Transverse colon (tissue), 4 donors: ENCODE measurements around the gene PAGR1. TPM values are rescaled to one million over a fixed set of nuclear protein-coding genes. Genes with fewer than 3 reads are reported as not detected.

Source experiments
- DNase-seq: peaks from one replicate; pipeline ENCODE4 v3.0.0-alpha.2; 2019
- H3K27ac ChIP-seq, 4 donors: fragments of 200-600 bp; sonication (generic); 2 replicates each; pipeline ENCODE4 v1.5.1; 2016 to 2018; ENCODE audit warnings: inconsistent platforms in 4 of 4
- H3K27me3 ChIP-seq: fragments of 200-600 bp; sonication (generic); 2 replicates; pipeline ENCODE4 v1.5.1; 2017; ENCODE audit warnings: inconsistent platforms
- H3K36me3 ChIP-seq, 4 donors: fragments of 200-600 bp; sonication (generic); 2 replicates each; pipeline ENCODE4 v1.5.1; 2017 to 2019; ENCODE audit warnings: inconsistent platforms in 4 of 4
- H3K4me1 ChIP-seq, 4 donors: fragments of 200-600 bp; sonication (generic); 2 replicates each; pipeline ENCODE4 v1.5.1; 2017 to 2020; ENCODE audit warnings: inconsistent platforms in 4 of 4
- H3K4me3 ChIP-seq, 4 donors: fragments of 200-600 bp; sonication (generic); 1 replicate in 1 of 4; 2 replicates in 3 of 4; pipeline versions ENCODE4 v1.5.1 to v1.6.1; 2017 to 2019; ENCODE audit warnings: inconsistent platforms in 4 of 4
- H3K9me3 ChIP-seq, 2 donors: fragments of 200-600 bp; sonication (generic); 2 replicates each; pipeline ENCODE4 v1.5.1; 2017 to 2019; ENCODE audit warnings: inconsistent platforms in 2 of 2
- EP300 ChIP-seq: sonication (generic); formaldehyde crosslinking; IDR thresholded peaks from one replicate; pipeline ENCODE4 v1.6.1; 2017; ENCODE audit warnings: antibody characterized with exemption, low read depth
- POLR2A ChIP-seq: fragments of 450-650 bp; IDR thresholded peaks from one replicate; pipeline ENCODE4 v1.6.1; 2016; ENCODE audit warnings: antibody characterized with exemption, mild to moderate bottlenecking, moderate library complexity
- POLR2AphosphoS5 ChIP-seq, 3 donors: sonication (generic); formaldehyde crosslinking; IDR thresholded peaks; one replicate each; pipeline ENCODE4 v1.6.1; 2016; ENCODE audit warnings: antibody characterized with exemption in 3 of 3
- WGBS, 2 donors: methylation state at CpG; one replicate each; pipeline ENCODE4 v1.1.5; 2018; ENCODE audit warnings: low coverage in 1 of 2; 5-methylcytosine and 5-hydroxymethylcytosine counted together
- in situ Hi-C, 4 donors: fragments of 200-750 bp; cut with MboI; loops; one replicate each; pipeline versions ENCODE4 v1.15.0 to v1.15.1; 2017; ENCODE audit warnings: low sequenced_read_pairs in 3 of 4, low pct_ligation_motif_present in 1 of 4, low pct_unique_long_range_greater_than_20kb in 1 of 4
- intact Hi-C: fragments of 100-400 bp; cut with DNase I; formaldehyde crosslinking; loops from one replicate; pipeline ENCODE4 v1.15.1; 2023; ENCODE audit warnings: low total_unique reads
- total RNA-seq, 4 donors: library from RNA; depleted of rRNA; stranded (reverse); fragments of >200 nt; gene quantifications; one replicate each; pipeline ENCODE4 v1.1.0, GENCODE V29; 2016
- TF ChIP-seq, protein P1 (sequence below), 5 experiments: fragments of 200-600 bp in 3 of 5; fragments of 450-650 bp in 2 of 5; sonication (generic) in 3 of 5; IDR thresholded peaks; 1 replicate in 2 of 5; 2 replicates in 3 of 5; pipeline ENCODE4 v1.5.1; 2016 to 2017; ENCODE audit warnings: antibody characterized with exemption in 5 of 5, inconsistent platforms in 3 of 5, mild to moderate bottlenecking in 2 of 5, moderate library complexity in 1 of 5

Gene PAGR1
- total RNA-seq, 4 donors from 2014 or later, result 28.8 to 47.5 (median 32.3) TPM

DNA sequence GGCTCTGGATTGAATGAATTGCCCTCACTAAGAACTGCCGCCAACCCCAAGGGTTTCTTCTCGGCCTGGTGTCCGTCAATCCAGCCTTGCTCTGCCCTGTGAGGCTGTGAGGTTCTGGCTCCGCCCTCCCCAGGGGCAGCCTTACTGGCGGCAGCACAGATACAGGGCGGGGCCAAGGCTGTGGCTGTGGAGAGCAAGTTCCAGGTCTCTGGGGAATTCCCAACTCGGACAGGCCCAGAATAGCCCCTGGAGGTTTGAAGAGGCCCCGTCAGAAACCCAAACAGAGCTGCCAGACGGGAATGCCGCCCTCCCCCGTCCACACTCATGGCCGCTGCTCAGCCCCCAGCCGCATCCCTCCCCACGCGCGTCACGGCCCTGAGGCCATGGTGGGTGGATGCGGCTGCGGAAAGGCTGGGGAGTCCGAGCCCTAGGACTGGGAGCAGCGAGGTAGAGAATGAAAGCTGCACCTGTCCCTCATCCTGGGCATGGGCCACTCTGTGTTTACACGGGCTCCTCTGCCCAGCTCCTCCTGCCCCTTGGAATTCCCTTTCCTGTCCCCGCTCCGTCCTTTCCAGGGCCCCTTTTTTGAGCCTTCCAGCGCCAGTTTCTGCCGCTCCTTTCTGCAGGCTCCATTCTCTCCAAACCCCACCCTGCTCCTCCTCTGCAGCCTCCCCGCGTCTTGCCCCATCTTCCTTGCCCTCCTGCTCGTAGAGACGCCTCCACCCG is 4.6 kb upstream of the PAGR1 start:
- in situ Hi-C loops, result no loop called here
- no peaks in the 10 kb centered on the region for H3K36me3 ChIP-seq
- H3K27me3 ChIP-seq, result no peaks in the 10 kb centered on the region
- H3K4me1 ChIP-seq, result peaks cover 47 to 82% (median 67%) of the 10 kb centered on the region in 4 donors
- intact Hi-C loops, result no loop called here
- peak overlapping the region; percentile 93 to 98 (median 96) for H3K27ac ChIP-seq
- no peaks in the 10 kb centered on the region for H3K9me3 ChIP-seq
- TF ChIP-seq POLR2A, result peak; percentile 63
- TF ChIP-seq POLR2AphosphoS5 (IDR thresholded peaks at IDR 0.05), result peak; percentile 50 to 73 (median 60)
- no peak for TF ChIP-seq EP300
- peak overlapping the region; percentile 28 to 58 (median 42) for H3K4me3 ChIP-seq
- DNase-seq, result peak; percentile 96
- 1 to 6% methylated on average over 6 to 30 of the region's 31 CpGs for WGBS, 2 donors

DNA sequence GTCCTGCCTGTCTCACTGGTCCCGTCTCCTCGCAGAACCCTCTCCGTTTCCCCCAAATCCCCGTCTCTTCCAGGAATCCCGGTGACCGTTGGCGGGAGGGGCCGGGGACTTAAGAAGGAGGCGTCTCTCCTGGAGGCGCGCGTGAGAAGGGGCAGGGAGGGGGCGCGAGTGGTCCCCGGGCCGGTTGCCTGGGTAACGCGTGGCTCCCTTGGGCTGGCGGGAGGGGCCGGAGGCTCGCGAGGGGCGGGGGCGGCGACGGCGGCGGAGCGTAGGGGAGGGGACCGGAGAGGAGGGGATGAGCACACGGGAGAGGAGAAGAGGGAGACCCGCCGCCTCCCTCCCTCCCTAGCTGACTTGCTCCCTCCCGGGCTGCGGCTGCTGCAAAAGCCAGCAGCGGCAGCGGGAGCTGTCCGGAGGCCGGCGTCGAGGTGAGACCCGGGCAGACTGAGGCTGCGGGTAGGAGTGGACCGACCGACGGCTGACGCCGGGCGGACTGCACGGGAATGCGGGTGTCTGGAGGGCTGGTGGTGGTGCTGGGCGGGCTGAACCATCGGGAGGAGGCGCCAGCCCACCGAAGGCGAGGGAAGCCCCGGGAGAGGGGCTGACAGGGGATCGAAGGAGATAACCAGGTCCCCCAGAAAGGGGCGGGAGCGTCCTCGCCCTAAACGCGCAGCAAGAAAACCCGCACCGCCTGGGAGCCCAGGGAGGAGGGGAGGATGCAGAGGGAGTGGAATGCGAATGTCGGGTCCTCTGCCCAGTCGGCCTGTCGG is 3.9 kb upstream of the PAGR1 start, which contains the start of gene PRRT2:
PRRT2 (plus strand) TSS at position 298 of the 770 bp plus-strand sequence. CDS start 862 bp downstream, outside the sequence.
- 1 to 3% methylated on average over 14 to 59 of the region's 69 CpGs for WGBS, 2 donors
- Histone ChIP-seq H3K9me3 (no peaks in the 10 kb centered on the region), H3K4me3 (peak within 1 kb of the TSS; percentile 28 to 58 (median 42)), H3K4me1 (peaks cover 47 to 86% (median 71%) of the 10 kb centered on the region in 4 donors), H3K36me3 (no peaks in the 10 kb centered on the region), H3K27me3 (no peaks in the 10 kb centered on the region), H3K27ac (peak within 1 kb of the TSS; percentile 93 to 98 (median 96))
- in situ Hi-C loops, result no loop called here
- peak; percentile 64 for DNase-seq
- intact Hi-C loops, result no loop called here
- TF ChIP-seq, protein P1, sequence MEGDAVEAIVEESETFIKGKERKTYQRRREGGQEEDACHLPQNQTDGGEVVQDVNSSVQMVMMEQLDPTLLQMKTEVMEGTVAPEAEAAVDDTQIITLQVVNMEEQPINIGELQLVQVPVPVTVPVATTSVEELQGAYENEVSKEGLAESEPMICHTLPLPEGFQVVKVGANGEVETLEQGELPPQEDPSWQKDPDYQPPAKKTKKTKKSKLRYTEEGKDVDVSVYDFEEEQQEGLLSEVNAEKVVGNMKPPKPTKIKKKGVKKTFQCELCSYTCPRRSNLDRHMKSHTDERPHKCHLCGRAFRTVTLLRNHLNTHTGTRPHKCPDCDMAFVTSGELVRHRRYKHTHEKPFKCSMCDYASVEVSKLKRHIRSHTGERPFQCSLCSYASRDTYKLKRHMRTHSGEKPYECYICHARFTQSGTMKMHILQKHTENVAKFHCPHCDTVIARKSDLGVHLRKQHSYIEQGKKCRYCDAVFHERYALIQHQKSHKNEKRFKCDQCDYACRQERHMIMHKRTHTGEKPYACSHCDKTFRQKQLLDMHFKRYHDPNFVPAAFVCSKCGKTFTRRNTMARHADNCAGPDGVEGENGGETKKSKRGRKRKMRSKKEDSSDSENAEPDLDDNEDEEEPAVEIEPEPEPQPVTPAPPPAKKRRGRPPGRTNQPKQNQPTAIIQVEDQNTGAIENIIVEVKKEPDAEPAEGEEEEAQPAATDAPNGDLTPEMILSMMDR (IDR thresholded peaks at IDR 0.05), result no peak
- peak in 1 of 3 donors; percentile 19 for TF ChIP-seq POLR2AphosphoS5 (IDR thresholded peaks at IDR 0.05)

DNA sequence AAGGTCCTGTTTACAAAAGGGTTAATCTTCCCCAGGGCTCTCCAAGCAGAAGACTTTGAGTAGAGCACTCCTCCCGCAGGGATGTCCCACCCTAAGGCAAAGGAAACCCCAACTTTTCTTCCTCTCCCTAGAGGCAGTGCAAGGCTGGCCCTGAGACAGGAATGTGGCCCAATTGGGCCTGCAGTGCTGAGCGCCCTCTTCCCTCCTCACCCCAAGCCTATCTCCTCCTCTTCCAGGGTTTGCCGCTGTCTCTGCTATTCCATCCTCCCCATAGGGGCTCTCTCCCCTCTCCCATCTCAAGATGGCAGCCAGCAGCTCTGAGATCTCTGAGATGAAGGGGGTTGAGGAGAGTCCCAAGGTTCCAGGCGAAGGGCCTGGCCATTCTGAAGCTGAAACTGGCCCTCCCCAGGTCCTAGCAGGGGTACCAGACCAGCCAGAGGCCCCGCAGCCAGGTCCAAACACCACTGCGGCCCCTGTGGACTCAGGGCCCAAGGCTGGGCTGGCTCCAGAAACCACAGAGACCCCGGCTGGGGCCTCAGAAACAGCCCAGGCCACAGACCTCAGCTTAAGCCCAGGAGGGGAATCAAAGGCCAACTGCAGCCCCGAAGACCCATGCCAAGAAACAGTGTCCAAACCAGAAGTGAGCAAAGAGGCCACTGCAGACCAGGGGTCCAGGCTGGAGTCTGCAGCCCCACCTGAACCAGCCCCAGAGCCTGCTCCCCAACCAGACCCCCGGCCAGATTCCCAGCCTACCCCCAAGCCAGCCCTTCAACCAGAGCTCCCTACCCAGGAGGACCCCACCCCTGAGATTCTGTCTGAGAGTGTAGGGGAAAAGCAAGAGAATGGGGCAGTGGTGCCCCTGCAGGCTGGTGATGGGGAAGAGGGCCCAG is 3.0 kb upstream of the PAGR1 start:
- in situ Hi-C loops, result no loop called here
- peak overlapping the region; percentile 93 to 98 (median 96) for H3K27ac ChIP-seq
- no peaks in the 10 kb centered on the region for H3K27me3 ChIP-seq
- intact Hi-C loops, result no loop called here
- TF ChIP-seq, protein P1 (IDR thresholded peaks at IDR 0.05), result no peak
- no peak for TF ChIP-seq POLR2AphosphoS5 (IDR thresholded peaks at IDR 0.05)
- TF ChIP-seq POLR2A, result no peak
- no peak for TF ChIP-seq EP300
- H3K4me1 ChIP-seq, result peaks cover 53 to 87% (median 78%) of the 10 kb centered on the region in 4 donors
- peaks cover 0 to 5% (median 0%) of the 10 kb centered on the region in 4 donors for H3K36me3 ChIP-seq
- peak overlapping the region in 3 of 4 donors; percentile 38 to 58 (median 46) for H3K4me3 ChIP-seq
- no peaks in the 10 kb centered on the region for H3K9me3 ChIP-seq
- WGBS, 2 donors, result 75% methylated on average over 9 of the region's 9 CpGs; no CpG with 5 or more reads in 1 of the 2 donors
- DNase-seq, result no peak

DNA sequence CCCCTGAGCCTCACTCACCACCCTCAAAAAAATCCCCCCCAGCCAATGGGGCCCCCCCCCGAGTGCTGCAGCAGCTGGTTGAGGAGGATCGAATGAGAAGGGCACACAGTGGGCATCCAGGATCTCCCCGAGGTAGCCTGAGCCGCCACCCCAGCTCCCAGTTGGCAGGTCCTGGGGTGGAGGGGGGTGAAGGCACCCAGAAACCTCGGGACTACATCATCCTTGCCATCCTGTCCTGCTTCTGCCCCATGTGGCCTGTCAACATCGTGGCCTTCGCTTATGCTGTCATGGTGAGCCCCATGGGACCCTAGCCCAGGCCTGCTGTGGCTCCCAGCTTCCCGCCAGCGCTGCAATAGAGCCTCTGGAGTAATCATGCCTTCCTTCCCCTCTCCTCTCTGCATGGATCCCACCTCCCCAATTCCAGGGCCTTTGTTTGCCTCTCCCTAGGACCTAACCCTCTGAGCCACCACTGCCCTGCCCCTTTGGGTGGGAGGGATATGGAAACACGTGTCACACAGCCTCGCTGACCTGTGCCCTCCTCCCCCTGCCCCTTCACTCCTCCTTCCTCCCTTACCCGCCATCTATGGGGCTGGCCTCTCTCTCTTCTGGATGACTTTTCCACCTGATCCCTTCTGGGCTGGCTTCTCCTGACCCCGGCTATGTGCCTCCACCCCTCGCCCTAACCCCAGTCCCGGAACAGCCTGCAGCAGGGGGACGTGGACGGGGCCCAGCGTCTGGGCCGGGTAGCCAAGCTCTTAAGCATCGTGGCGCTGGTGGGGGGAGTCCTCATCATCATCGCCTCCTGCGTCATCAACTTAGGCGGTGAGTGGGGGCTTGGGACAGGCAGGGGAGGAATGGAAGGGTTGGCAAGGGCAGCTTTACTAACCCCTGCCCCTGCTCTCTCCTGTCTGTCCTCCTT is 2.0 kb upstream of the PAGR1 start:
- intact Hi-C loops, result no loop called here
- Histone ChIP-seq H3K27ac (peak overlapping the region; percentile 28 to 97 (median 94)), H3K36me3 (peaks cover 0 to 13% (median 0%) of the 10 kb centered on the region in 4 donors), H3K9me3 (no peaks in the 10 kb centered on the region), H3K4me1 (peaks cover 51 to 87% (median 78%) of the 10 kb centered on the region in 4 donors), H3K27me3 (no peaks in the 10 kb centered on the region), H3K4me3 (no peak overlapping the region)
- no peak for TF ChIP-seq EP300
- no peak for TF ChIP-seq POLR2AphosphoS5 (IDR thresholded peaks at IDR 0.05)
- TF ChIP-seq POLR2A, result no peak
- TF ChIP-seq, protein P1 (IDR thresholded peaks at IDR 0.05), result no peak
- in situ Hi-C loops, result no loop called here
- WGBS, 2 donors, result 61 to 72% methylated on average over 3 to 22 of the region's 24 CpGs
- no peak for DNase-seq
